DMS 273 (cell line): ENCODE data around the gene ASB9.
"Not testable (repeated sequence)": the region's sequence is repeated elsewhere in the genome, so short reads cannot be mapped to it uniquely, and the experiment has no call there.

Source experiments
- DNase-seq: peaks from one replicate; lab custom pipeline; 2025; ENCODE audit not compliant: unreplicated experiment; lab: John Stamatoyannopoulos, UW

ASB9 gene

GRCh38 chrX:15269618-15270521, at the start of gene ASB9:
TSS of gene ASB9 (minus strand) at chrX:15270083. CDS start at chrX:15269874, 209 bp downstream.
- DNase-seq = peak; percentile 81

GRCh38 chrX:15319075-15319474, 49.2 kb upstream of the ASB9 start:
- no peak for DNase-seq

- DNase-seq = no peak
Observed at GRCh38 chrX:15315509-15315908, 45.6 kb upstream of the ASB9 start, which contains the start of gene ASB11. TSS of gene ASB11 (minus strand) at chrX:15315640. CDS start at chrX:15315605, 35 bp downstream.

- no peak for DNase-seq
Observed at GRCh38 chrX:15314472-15314871, 44.6 kb upstream of the ASB9 start.

- DNase-seq = no peak
Observed at GRCh38 chrX:15311119-15311518, 41.2 kb upstream of the ASB9 start.

GRCh38 chrX:15310117-15310516, 40.2 kb upstream of the ASB9 start:
- peak; percentile 52 for DNase-seq

GRCh38 chrX:15305899-15306298, 36.0 kb upstream of the ASB9 start:
- not testable (repeated sequence) for DNase-seq

- DNase-seq = no peak
Observed at GRCh38 chrX:15301924-15302323, 32.0 kb upstream of the ASB9 start.

- DNase-seq = peak; percentile 42
Observed at GRCh38 chrX:15299941-15300851, 30.3 kb upstream of the ASB9 start.

GRCh38 chrX:15298780-15299179, 28.9 kb upstream of the ASB9 start:
- no peak for DNase-seq

GRCh38 chrX:15298201-15298600, 28.3 kb upstream of the ASB9 start:
- DNase-seq = no peak

- DNase-seq = peak; percentile 24
Observed at GRCh38 chrX:15293451-15293850, 23.6 kb upstream of the ASB9 start.

- DNase-seq = no peak
Observed at GRCh38 chrX:15292861-15293260, 23.0 kb upstream of the ASB9 start.

- DNase-seq = no peak
Observed at GRCh38 chrX:15277604-15278003, 7.7 kb upstream of the ASB9 start.

GRCh38 chrX:15274946-15275345, 5.1 kb upstream of the ASB9 start:
- no peak for DNase-seq

- not testable (repeated sequence) for DNase-seq
Observed at GRCh38 chrX:15273275-15273674, 3.4 kb upstream of the ASB9 start.

GRCh38 chrX:15271757-15272156, 1.9 kb upstream of the ASB9 start:
- DNase-seq = no peak

GRCh38 chrX:15269120-15269519, 763 bp downstream of the ASB9 start:
- no peak for DNase-seq

- no peak for DNase-seq
Observed at GRCh38 chrX:15254852-15255251, 15.0 kb downstream of the ASB9 start.

GRCh38 chrX:15245896-15246295, 24.0 kb downstream of the ASB9 start:
- DNase-seq = no peak

- DNase-seq = no peak
Observed at GRCh38 chrX:15244421-15244820, 25.5 kb downstream of the ASB9 start.
